BLaER1 treated with 17β-estradiol and CSF1 and Interleukin-3, amounts not matched to agents 10 nM and 100 nM (cell line): ENCODE data around the gene AGAP1.

Source experiments
- H3K27ac ChIP-seq, 11 experiments: shearing (Covaris generic); formaldehyde crosslinking; 2 replicates each; pipeline ENCODE4 v1.8.1; 2022
- H3K27me3 ChIP-seq, 11 experiments: shearing (Covaris generic); formaldehyde crosslinking; 2 replicates each; pipeline ENCODE4 v1.8.1; 2022
- H3K36me3 ChIP-seq, 11 experiments: shearing (Covaris generic); formaldehyde crosslinking; 2 replicates each; pipeline ENCODE4 v1.8.1; 2022
- H3K4me1 ChIP-seq, 10 experiments: shearing (Covaris generic); formaldehyde crosslinking; 2 replicates each; pipeline ENCODE4 v1.8.1; 2022
- H3K4me2 ChIP-seq, 11 experiments: shearing (Covaris generic); formaldehyde crosslinking; 2 replicates each; pipeline ENCODE4 v1.8.1; 2022
- H3K4me3 ChIP-seq, 10 experiments: shearing (Covaris generic); formaldehyde crosslinking; 2 replicates each; pipeline ENCODE4 v1.8.1; 2022
- H3K9ac ChIP-seq, 11 experiments: shearing (Covaris generic); formaldehyde crosslinking; 2 replicates each; pipeline ENCODE4 v1.8.1; 2022
- H3K9me3 ChIP-seq, 11 experiments: shearing (Covaris generic); formaldehyde crosslinking; replicated peaks in 1 of 11; 2 replicates each; pipeline ENCODE4 v1.8.1; 2022
- H4K20me1 ChIP-seq, 11 experiments: shearing (Covaris generic); formaldehyde crosslinking; 2 replicates each; pipeline ENCODE4 v1.8.1; 2022
- Cebpa-rat ChIP-seq, 11 experiments: shearing (Covaris generic); IDR thresholded peaks; 2 replicates each; pipeline ENCODE4 v1.8.1; 2022

The AGAP1 gene

GRCh38 chr2:235984552-235984951 lies 490.7 kb downstream of the AGAP1 start:
- Histone ChIP-seq H3K9me3 (peaks cover 0 to 43% (median 21%) of the 10 kb centered on the region in 11 experiments; a peak in 16 of 22 replicates), H3K27ac (no peak overlapping the region), H3K4me1 (peaks cover 0 to 24% (median 5%) of the 10 kb centered on the region in 10 experiments; a peak in 7 of 20 replicates), H3K36me3 (peaks cover 0 to 79% (median 45%) of the 10 kb centered on the region in 11 experiments; a peak in 19 of 22 replicates), H3K4me3 (no peak overlapping the region), H3K27me3 (no peaks in the 10 kb centered on the region), H3K9ac (no peak overlapping the region), H4K20me1 (no peaks in the 10 kb centered on the region), H3K4me2 (no peak overlapping the region)
- no peak for TF ChIP-seq Cebpa-rat (IDR thresholded peaks at IDR 0.05)

- H3K27me3 ChIP-seq: no peaks in the 10 kb centered on the region
- no peaks in the 10 kb centered on the region for H4K20me1 ChIP-seq
- peaks cover 0 to 35% (median 5%) of the 10 kb centered on the region in 10 experiments; a peak in 5 of 20 replicates for H3K4me1 ChIP-seq
- peaks cover 0 to 52% (median 21%) of the 10 kb centered on the region in 11 experiments; a peak in 17 of 22 replicates for H3K9me3 ChIP-seq
- H3K4me2 ChIP-seq: no peak overlapping the region
- H3K27ac ChIP-seq: no peak overlapping the region
- no peak overlapping the region for H3K9ac ChIP-seq
- TF ChIP-seq Cebpa-rat (IDR thresholded peaks at IDR 0.05): no peak
- no peak overlapping the region for H3K4me3 ChIP-seq
- H3K36me3 ChIP-seq: peaks cover 0 to 73% (median 40%) of the 10 kb centered on the region in 11 experiments; a peak in 17 of 22 replicates
Observed at GRCh38 chr2:235986361-235986760, 492.5 kb downstream of the AGAP1 start.

- no peak for TF ChIP-seq Cebpa-rat (IDR thresholded peaks at IDR 0.05)
Observed at GRCh38 chr2:235988271-235989015, 494.6 kb downstream of the AGAP1 start.

GRCh38 chr2:235989591-235989990 lies 495.7 kb downstream of the AGAP1 start:
- Histone ChIP-seq H3K27ac (no peak overlapping the region), H3K4me3 (no peak overlapping the region), H3K4me2 (no peak overlapping the region), H3K9ac (no peak overlapping the region), H3K36me3 (peaks cover 0 to 72% (median 54%) of the 10 kb centered on the region in 11 experiments; a peak in 18 of 22 replicates), H3K9me3 (peaks cover 0 to 42% (median 11%) of the 10 kb centered on the region in 11 experiments; a peak in 17 of 22 replicates), H3K4me1 (peaks cover 0 to 27% (median 0%) of the 10 kb centered on the region in 10 experiments; a peak in 4 of 20 replicates), H3K27me3 (no peaks in the 10 kb centered on the region), H4K20me1 (no peaks in the 10 kb centered on the region)
- TF ChIP-seq Cebpa-rat (IDR thresholded peaks at IDR 0.05): no peak

More at GRCh38 chr2:235988271-235989015, 494.6 kb downstream of the AGAP1 start:
- Histone ChIP-seq H3K9ac (no peak overlapping the region), H3K27ac (no peak overlapping the region), H3K36me3 (peaks cover 0 to 73% (median 46%) of the 10 kb centered on the region in 11 experiments; a peak in 18 of 22 replicates), H4K20me1 (no peaks in the 10 kb centered on the region), H3K4me2 (no peak overlapping the region), H3K9me3 (peaks cover 0 to 52% (median 21%) of the 10 kb centered on the region in 11 experiments; a peak in 17 of 22 replicates), H3K27me3 (no peaks in the 10 kb centered on the region), H3K4me3 (no peak overlapping the region), H3K4me1 (peaks cover 0 to 29% (median 0%) of the 10 kb centered on the region in 10 experiments; a peak in 5 of 20 replicates)

GRCh38 chr2:235990344-235990743 lies 496.5 kb downstream of the AGAP1 start:
- Histone ChIP-seq H3K4me2 (no peak overlapping the region; a peak in 1 of 22 replicates), H3K9ac (no peak overlapping the region), H3K27me3 (no peaks in the 10 kb centered on the region), H3K4me3 (no peak overlapping the region), H3K27ac (no peak overlapping the region), H3K4me1 (peaks cover 0 to 27% (median 0%) of the 10 kb centered on the region in 10 experiments; a peak in 4 of 20 replicates), H4K20me1 (no peaks in the 10 kb centered on the region), H3K36me3 (peaks cover 0 to 74% (median 54%) of the 10 kb centered on the region in 11 experiments; a peak in 18 of 22 replicates), H3K9me3 (peaks cover 0 to 37% (median 8%) of the 10 kb centered on the region in 11 experiments; a peak in 13 of 22 replicates)
- no peak for TF ChIP-seq Cebpa-rat (IDR thresholded peaks at IDR 0.05)

GRCh38 chr2:235992024-235992423 lies 498.2 kb downstream of the AGAP1 start:
- no peak overlapping the region for H3K9ac ChIP-seq
- peaks cover 0 to 41% (median 5%) of the 10 kb centered on the region in 10 experiments; a peak in 10 of 20 replicates for H3K4me1 ChIP-seq
- H3K4me3 ChIP-seq: no peak overlapping the region
- no peak overlapping the region for H3K27ac ChIP-seq
- no peak overlapping the region for H3K4me2 ChIP-seq
- H3K36me3 ChIP-seq: peaks cover 0 to 85% (median 57%) of the 10 kb centered on the region in 11 experiments; a peak in 18 of 22 replicates
- H3K9me3 ChIP-seq: peaks cover 0 to 24% (median 8%) of the 10 kb centered on the region in 11 experiments; a peak in 9 of 22 replicates
- no peak for TF ChIP-seq Cebpa-rat (IDR thresholded peaks at IDR 0.05)
- H4K20me1 ChIP-seq: no peaks in the 10 kb centered on the region
- H3K27me3 ChIP-seq: no peaks in the 10 kb centered on the region

GRCh38 chr2:235996419-235996818 lies 502.6 kb downstream of the AGAP1 start:
- Histone ChIP-seq H3K27ac (no peak overlapping the region), H3K27me3 (no peaks in the 10 kb centered on the region), H4K20me1 (no peaks in the 10 kb centered on the region), H3K9me3 (peaks cover 0 to 17% (median 0%) of the 10 kb centered on the region in 11 experiments; a peak in 4 of 22 replicates), H3K4me1 (peaks cover 13 to 41% (median 30%) of the 10 kb centered on the region in 10 experiments), H3K4me2 (peak overlapping the region in 3 of 11 experiments; percentile 0 to 40 (median 31); a peak in 3 of 22 replicates), H3K4me3 (no peak overlapping the region), H3K9ac (no peak overlapping the region), H3K36me3 (peaks cover 0 to 65% (median 40%) of the 10 kb centered on the region in 11 experiments; a peak in 17 of 22 replicates)
- no peak for TF ChIP-seq Cebpa-rat (IDR thresholded peaks at IDR 0.05)

- no peaks in the 10 kb centered on the region for H3K27me3 ChIP-seq
- peaks cover 0 to 41% (median 16%) of the 10 kb centered on the region in 11 experiments; a peak in 16 of 22 replicates for H3K36me3 ChIP-seq
- H3K4me2 ChIP-seq: peak overlapping the region in 6 of 11 experiments; percentile 9 to 97 (median 88); a peak in 6 of 22 replicates
- no peaks in the 10 kb centered on the region for H4K20me1 ChIP-seq
- H3K9ac ChIP-seq: no peak overlapping the region
- H3K27ac ChIP-seq: no peak overlapping the region
- H3K4me3 ChIP-seq: no peak overlapping the region
- H3K4me1 ChIP-seq: peaks cover 29 to 67% (median 56%) of the 10 kb centered on the region in 10 experiments
- peaks cover 0 to 17% (median 0%) of the 10 kb centered on the region in 11 experiments; a peak in 4 of 22 replicates for H3K9me3 ChIP-seq
- TF ChIP-seq Cebpa-rat (IDR thresholded peaks at IDR 0.05): no peak
Observed at GRCh38 chr2:235999011-235999410, 505.2 kb downstream of the AGAP1 start.
